Measurements from ENCODE around the gene FAM43A. TPM values are rescaled to one million over a fixed set of nuclear protein-coding genes. Genes with fewer than 3 reads are reported as not detected.

The FAM43A gene
- total and polyA plus RNA-seq, 2 of the 4 experiments (the other 2 are of a cell fraction), result 3.0 to 11.5 TPM

DNA sequence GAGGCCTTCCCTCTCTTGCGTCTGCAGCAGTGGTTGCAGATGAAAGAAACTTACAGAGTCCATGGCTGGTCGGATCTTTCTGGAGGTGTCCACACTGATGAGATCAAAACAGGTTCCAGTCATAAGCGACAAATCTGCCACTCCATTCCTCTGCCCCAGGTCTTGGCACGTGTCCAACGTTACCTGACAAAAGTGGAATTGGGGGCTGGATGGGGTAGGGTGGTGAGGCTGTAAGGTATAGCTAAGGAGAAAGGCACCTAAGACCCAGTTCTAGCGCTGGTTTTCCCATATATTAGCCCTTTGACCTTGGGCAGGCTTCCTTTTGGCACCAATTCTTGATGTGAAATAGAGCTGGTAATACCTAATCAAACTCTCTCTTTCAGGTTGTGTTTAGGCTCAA is 11.0 kb downstream of the FAM43A start:
- Histone ChIP-seq H3K79me1 (ENCODE audit: low read depth in 1 of 2, low read length in 2 of 2) (no peaks in the 10 kb centered on the region), H2BK120ac (ENCODE audit: low read depth, low read length) (no peak overlapping the region), H3K4ac (ENCODE audit: low read depth, low read length) (no peak overlapping the region), H4K20me1 (ENCODE audit: insufficient read depth, low read length) (no peaks in the 10 kb centered on the region), H2AK9ac (replicated peaks; ENCODE audit: low read depth, low read length, poor library complexity) (no peak overlapping the region), H3K9me1 (ENCODE audit: insufficient read depth, low read length) (no peaks in the 10 kb centered on the region), H3K4me2 (ENCODE audit: low read depth, low read length) (no peak overlapping the region), H3K14ac (replicated peaks; ENCODE audit: low read depth, low read length) (no peak overlapping the region), H3K27ac (ENCODE audit: insufficient read depth, low read length) (no peak overlapping the region), H4K8ac (ENCODE audit: low read depth in 2 of 2, low read length in 2 of 2) (no peak overlapping the region), H3K4me1 (ENCODE audit: control insufficient read depth, insufficient read depth, low read length) (no peaks in the 10 kb centered on the region; the same call in 1 of the 2 replicates), H3K23ac (ENCODE audit: low read depth, low read length) (no peak overlapping the region), H4K5ac (ENCODE audit: low read depth, low read length) (no peak overlapping the region), H3K4me3 (ENCODE audit: insufficient read depth, low read depth, low read length) (no peak overlapping the region), H3K56ac (ENCODE audit: extremely low read depth, insufficient read depth, low read length) (no peak overlapping the region), H3K18ac (ENCODE audit: low read depth, low read length) (no peak overlapping the region), H3K9ac (ENCODE audit: low read depth, low read length) (no peak overlapping the region), H2BK5ac (ENCODE audit: low read depth, low read length, poor library complexity, severe bottlenecking) (no peak overlapping the region), H4K91ac (ENCODE audit: insufficient read depth, low read depth, low read length) (no peak overlapping the region), H2AFZ (replicated peaks; ENCODE audit: low read length, poor library complexity) (no peak overlapping the region), H2BK20ac (ENCODE audit: low read depth, low read length) (no peak overlapping the region), H3K27me3 (ENCODE audit: control insufficient read depth, insufficient read depth, low read length) (peaks cover 24% of the 10 kb centered on the region), H3K9me3 (ENCODE audit: control insufficient read depth, insufficient read depth, low read length) (peaks cover 14% of the 10 kb centered on the region), H2AK5ac (ENCODE audit: low read depth, low read length) (no peak overlapping the region), H2BK15ac (ENCODE audit: low read depth, low read length) (no peak overlapping the region), H3K36me3 (ENCODE audit: control insufficient read depth, insufficient read depth, low read length) (no peaks in the 10 kb centered on the region)
- DNase-seq, result no peak
- intact Hi-C loops (cut with micrococcal nuclease), result no loop called here
- ChIA-PET CTCF (no interaction called here), POLR2A (ENCODE audit: unreplicated experiment) (no interaction called here)
- TF ChIP-seq MXI1 (IDR thresholded peaks at IDR 0.05; ENCODE audit: borderline replicate concordance, low read depth, low read length) (no peak), CHD1 (IDR thresholded peaks at IDR 0.05; ENCODE audit: low read depth, low read length) (no peak), NFE2L2 (IDR thresholded peaks at IDR 0.05; ENCODE audit: low read depth, low read length) (no peak), BHLHE40 (IDR thresholded peaks at IDR 0.05; ENCODE audit: low read depth, low read length) (no peak), RAD21 (IDR thresholded peaks at IDR 0.05; ENCODE audit: low read length) (no peak), SMC3 (IDR thresholded peaks at IDR 0.05; ENCODE audit: low read depth, low read length) (no peak), RCOR1 (IDR thresholded peaks at IDR 0.05; ENCODE audit: insufficient replicate concordance, low read length) (no peak), POLR2A (IDR thresholded peaks at IDR 0.05; ENCODE audit: low read depth, low read length) (no peak), MAFK (IDR thresholded peaks at IDR 0.05; ENCODE audit: low read depth, low read length) (no peak), CEBPB (IDR thresholded peaks at IDR 0.05; ENCODE audit: low read depth, low read length) (no peak), RFX5 (IDR thresholded peaks at IDR 0.05; ENCODE audit: low read depth, low read length) (no peak), FOS (IDR thresholded peaks at IDR 0.05; ENCODE audit: low read depth, low read length) (no peak), MAZ (IDR thresholded peaks at IDR 0.05; ENCODE audit: borderline replicate concordance, low read depth, low read length) (no peak)
- TF ChIP-seq, protein P1, sequence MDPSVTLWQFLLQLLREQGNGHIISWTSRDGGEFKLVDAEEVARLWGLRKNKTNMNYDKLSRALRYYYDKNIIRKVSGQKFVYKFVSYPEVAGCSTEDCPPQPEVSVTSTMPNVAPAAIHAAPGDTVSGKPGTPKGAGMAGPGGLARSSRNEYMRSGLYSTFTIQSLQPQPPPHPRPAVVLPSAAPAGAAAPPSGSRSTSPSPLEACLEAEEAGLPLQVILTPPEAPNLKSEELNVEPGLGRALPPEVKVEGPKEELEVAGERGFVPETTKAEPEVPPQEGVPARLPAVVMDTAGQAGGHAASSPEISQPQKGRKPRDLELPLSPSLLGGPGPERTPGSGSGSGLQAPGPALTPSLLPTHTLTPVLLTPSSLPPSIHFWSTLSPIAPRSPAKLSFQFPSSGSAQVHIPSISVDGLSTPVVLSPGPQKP (IDR thresholded peaks at IDR 0.05; ENCODE audit: borderline replicate concordance, low read depth, low read length), result no peak
- TF ChIP-seq, protein P2, sequence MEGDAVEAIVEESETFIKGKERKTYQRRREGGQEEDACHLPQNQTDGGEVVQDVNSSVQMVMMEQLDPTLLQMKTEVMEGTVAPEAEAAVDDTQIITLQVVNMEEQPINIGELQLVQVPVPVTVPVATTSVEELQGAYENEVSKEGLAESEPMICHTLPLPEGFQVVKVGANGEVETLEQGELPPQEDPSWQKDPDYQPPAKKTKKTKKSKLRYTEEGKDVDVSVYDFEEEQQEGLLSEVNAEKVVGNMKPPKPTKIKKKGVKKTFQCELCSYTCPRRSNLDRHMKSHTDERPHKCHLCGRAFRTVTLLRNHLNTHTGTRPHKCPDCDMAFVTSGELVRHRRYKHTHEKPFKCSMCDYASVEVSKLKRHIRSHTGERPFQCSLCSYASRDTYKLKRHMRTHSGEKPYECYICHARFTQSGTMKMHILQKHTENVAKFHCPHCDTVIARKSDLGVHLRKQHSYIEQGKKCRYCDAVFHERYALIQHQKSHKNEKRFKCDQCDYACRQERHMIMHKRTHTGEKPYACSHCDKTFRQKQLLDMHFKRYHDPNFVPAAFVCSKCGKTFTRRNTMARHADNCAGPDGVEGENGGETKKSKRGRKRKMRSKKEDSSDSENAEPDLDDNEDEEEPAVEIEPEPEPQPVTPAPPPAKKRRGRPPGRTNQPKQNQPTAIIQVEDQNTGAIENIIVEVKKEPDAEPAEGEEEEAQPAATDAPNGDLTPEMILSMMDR (conservative IDR thresholded peaks at IDR 0.05; ENCODE audit: low read depth, low read length), result no peak
- TF ChIP-seq, protein P3, sequence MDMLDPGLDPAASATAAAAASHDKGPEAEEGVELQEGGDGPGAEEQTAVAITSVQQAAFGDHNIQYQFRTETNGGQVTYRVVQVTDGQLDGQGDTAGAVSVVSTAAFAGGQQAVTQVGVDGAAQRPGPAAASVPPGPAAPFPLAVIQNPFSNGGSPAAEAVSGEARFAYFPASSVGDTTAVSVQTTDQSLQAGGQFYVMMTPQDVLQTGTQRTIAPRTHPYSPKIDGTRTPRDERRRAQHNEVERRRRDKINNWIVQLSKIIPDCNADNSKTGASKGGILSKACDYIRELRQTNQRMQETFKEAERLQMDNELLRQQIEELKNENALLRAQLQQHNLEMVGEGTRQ (IDR thresholded peaks at IDR 0.05; ENCODE audit: low read depth, low read length), result no peak
- BruUV-seq (replicated peaks), result no TSS peak
- ATAC-seq (ENCODE audit: low read depth), result no peak
- dilution Hi-C loops (cut with HindIII; ENCODE audit: low sequenced_read_pairs, unreplicated experiment), result no loop called here
- in situ Hi-C loops (cut with MboI; ENCODE audit: low sequenced_read_pairs), result no loop called here
- WGBS, 2 experiments (ENCODE audit: extremely low coverage in 2 of 2, insufficient read length in 1 of 2), result 83% methylated on average over 1 of the region's 6 CpGs; no CpG with 5 or more reads in 1 of the 2 experiments

Data from IMR-90 (cell line).